ENCODE measurements around the gene LRBA. TPM values are rescaled to one million over a fixed set of nuclear protein-coding genes. Genes with fewer than 3 reads are reported as not detected.

Gene LRBA
- total RNA-seq, 1 experiment from 2014 or later, result 25.7 TPM

DNA sequence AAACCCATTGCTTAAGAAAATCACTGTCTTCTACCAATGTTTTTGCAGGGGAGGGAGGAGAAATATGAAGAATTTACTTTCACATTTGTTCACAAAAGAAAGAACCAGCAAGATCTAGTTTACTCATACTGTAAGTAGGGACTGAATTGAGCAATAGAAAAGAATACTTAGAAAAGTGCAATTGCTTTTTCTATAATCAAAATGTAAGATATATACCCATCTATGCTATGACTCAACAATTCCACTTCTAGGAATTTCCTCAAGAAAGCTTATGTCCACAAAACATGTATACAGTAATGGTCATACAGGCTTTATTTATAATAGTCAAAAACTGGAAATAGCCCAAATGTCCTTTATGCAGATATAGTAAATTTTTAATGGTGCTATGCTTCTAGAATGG is 196.4 kb downstream of the LRBA start:
- no peak for DNase-seq (ENCODE audit: extremely low read depth, low read depth)

DNA sequence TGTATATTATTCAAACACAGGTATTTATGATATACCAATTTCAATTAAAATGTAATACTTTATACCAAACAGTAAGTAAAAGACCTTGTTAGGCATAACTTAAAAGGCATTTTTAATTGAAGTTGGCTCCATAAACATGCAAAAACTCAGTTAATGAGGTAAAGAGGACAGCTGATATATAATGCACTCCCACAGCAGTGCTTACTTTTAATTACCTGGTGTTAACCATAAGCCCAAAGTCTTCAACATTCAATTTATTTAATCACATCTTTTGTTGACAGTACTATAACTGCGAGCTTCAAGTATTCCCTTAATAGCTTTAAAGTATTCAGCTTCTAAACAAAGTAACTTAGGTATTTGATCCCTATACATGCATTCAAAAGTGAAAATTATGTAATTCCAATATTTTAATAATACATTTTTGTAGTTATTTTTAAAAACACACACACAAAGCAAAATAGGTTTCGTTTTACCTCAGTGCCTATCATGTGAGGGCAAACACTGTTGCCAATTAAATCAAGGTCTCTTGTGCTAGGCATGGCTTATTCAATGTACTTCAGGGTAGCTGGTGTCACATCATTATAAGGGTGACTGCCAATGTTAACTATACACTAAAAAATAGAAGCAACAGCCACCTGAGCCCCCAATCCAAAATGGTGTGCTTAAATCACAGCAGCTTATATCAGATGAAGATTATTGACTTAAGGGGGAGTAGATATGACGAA is 197.1 kb downstream of the LRBA start:
- DNase-seq (ENCODE audit: extremely low read depth, low read depth), result no peak

DNA sequence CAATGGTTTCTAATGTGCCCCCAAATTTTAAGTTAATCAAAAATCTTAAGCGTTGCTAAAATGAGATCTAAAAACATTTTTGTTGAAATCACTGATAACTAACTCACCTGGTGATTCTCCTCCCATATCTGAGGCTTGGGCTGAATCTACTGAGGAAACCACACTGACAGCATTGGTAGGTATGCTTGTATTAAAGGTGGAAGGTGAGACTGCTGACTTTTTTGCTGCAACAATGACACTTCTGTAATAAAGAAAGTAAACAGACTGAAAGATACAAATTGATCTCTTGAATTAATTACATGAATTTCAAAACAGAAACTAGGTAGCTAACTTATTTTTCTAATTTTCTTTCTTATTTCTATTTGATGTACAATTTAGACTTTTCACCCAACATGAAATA is 198.1 kb downstream of the LRBA start:
- no peak for DNase-seq (ENCODE audit: extremely low read depth, low read depth)

DNA sequence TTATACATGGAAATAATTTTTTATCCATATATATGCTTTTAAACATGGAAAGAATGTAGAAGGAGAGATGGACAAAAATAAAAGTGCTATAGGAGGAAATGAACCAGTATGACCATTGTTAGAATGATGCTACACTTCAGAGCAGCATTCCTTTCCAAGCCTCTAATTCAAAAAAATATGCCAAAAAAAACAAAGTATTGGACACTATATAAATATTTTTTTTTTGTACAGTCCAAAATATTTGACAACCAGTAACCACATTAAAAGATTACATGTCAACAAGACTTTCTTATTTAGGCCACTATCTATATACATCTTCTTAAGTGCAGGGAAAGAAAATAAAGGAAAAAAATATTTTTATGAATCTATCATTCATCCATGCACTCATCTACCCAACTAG is 198.6 kb downstream of the LRBA start:
- no peak for DNase-seq (ENCODE audit: extremely low read depth, low read depth)

DNA sequence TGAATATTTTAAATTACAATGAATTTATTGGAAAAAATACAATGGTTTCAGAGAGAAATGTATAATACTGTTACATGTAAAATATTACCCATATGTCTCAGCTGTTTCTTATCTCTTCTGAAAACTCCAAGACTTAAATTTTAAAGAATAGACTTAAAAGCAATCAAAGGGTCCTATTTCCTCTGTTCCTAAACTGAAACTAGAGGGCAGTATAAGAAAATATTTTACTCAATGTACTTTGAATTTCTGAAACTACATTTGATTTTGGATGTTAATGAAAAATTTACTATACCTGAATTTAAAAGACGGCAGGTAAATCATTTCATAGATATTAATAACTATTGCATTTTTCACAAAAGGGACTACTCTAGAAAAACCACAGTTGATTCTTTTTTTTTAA is 200.2 kb downstream of the LRBA start:
- DNase-seq (ENCODE audit: extremely low read depth, low read depth), result no peak

DNA sequence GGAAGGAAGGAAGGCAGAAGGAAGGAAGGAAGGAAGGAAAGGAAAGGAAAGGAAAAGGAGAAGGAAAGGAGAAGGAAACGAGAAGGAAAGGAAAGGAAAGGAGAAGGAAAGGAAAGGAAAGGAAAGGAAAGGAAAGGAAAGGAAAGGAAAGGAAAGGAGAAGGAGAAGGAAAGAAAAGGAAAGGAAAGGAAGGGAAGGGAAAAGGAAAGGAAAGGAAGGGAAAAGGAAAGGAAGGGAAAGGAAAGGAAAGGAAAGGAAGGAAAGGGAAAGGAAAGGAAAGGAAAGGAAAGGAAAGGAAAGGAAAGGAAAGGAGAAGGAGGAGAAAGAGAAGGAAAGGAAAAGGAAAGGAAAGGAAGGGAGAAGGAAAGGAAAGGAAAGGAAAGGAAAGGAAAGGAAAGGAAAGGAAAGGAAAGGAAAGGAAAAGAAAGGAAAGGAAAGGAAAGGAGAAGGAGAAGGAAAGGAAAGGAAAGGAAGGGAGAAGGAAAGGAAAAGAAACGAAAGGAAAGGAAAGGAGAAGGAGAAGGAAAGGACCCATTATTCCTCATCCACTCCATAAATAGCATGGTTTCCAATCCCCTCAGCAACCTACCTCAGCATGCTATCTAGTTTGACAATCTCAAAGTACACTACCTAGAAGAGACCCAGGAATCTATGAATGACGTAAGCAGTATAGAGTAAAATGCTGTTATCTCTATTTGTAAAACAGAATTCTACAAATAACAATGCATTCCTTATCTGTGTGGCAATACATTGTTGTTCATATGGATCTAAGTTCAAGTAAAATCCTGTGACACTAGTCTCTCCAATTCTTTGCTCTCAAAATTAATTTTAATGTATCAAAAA is 209.7 kb downstream of the LRBA start:
- DNase-seq (ENCODE audit: extremely low read depth, low read depth), result no peak

DNA sequence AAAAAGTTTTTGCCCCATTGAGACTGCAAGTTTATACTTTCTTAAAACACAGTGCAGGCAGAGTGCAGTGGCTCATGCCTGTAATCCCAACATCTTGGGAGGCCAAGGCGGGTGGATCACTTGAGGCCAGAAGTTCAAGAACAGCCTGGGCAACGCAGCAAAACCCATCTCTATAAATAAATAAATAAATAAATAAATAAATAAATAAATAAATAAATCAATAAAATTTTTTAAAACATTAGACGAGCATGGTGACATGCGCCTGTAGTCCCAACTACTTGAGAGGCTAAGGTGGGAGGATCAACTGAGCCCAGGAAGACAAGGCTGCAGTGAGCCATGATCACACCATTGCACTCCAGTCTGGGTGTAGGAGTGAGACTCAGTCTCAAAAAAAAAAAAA is 213.3 kb downstream of the LRBA start:
- no peak for DNase-seq (ENCODE audit: extremely low read depth, low read depth)

DNA sequence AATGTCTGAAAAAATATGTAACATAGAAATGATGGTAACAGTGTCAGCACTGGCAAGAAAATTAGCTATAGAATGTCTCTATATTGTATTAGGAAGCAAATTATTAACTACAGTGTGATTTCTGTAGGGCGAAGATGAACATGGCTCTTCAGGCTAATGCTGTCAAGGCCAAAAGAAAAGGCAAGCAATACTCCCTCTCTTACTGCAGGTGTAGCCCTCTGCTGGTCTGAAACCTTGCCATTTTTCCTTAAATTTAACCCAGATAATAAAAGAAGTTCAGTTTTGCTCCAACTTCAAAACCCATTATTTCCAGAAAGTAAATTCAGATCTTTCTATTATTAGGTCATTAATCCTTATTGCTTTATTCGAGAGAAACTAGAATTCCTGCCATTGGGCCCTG is 215.9 kb downstream of the LRBA start:
- no peak for DNase-seq (ENCODE audit: extremely low read depth, low read depth)

DNA sequence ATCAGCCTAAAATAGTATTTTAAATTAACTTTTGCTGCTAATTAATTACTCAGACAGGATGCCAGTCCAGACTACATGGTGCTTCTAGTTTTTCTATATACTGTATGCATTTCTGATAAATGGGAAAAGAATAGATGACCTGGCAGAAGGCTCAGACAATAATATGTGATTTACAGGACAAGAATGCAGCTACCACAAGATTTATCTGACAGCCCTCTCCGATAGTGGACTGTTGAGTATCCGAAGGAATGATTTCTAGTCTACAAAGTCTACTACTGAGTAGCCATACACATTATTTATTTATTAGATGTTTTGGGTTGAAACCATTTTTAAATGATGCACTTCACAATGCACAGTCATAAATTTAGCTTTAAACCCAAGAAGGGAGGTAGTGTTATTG is 220.4 kb downstream of the LRBA start:
- no peak for DNase-seq (ENCODE audit: extremely low read depth, low read depth)

DNA sequence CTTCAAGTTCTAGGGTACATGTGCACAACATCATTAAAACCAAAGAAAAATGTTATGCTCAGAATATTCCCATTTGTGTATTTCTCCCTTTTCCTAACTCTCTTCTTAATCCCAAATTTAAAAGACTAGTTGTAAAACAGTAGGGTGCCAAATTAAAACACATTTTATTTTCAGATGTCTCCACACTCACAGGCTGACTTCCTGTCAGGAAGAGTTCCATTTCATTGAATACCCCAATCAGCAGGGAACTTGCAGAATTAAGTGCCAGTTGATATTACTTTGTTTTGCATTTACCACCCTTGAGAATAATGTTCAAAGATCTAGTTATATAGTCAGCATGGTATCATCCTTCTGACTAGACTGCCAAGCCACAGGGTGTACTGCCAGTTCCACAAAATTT is 225.2 kb downstream of the LRBA start:
- no peak for DNase-seq (ENCODE audit: extremely low read depth, low read depth)

DNA sequence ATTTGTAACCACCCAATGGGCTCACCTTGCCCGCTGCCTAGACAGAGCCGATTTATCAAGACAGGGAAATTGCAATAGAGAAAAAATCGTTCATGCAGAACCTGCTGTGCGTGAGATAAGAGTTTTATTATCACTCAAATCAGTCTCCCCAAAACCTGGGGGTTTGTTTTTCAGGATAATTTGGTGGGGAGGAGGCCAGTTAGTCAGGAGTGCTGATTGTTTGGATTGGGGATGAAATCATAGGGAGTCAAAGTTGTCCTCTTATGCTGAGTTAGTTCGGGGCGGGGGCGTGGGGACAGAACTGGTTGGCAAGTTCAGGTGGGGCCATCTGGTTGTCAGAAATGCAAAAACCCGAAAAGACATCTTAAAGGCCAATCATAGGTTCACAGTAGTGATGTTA is 230.1 kb downstream of the LRBA start:
- DNase-seq (ENCODE audit: extremely low read depth, low read depth), result no peak

DNA sequence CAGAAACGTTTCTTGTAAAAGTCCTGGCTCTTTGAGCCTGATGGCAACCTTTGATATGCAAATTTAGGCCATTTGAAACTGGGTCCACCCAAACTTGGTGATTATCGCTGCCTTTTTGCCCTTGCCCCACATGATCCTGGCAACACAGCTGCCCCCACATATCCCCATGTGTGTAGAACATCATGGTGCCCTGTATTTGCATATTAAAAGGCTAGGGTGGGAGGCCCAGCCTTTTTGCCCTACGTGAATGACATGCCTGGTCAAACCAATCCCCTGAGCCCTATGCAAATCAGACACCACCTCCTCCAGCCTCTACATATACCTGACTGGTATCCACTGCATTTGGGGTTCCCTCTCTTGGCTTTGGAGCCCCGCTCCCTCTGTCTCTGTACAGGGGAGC is 230.8 kb downstream of the LRBA start:
- no peak for DNase-seq (ENCODE audit: extremely low read depth, low read depth)

DNA sequence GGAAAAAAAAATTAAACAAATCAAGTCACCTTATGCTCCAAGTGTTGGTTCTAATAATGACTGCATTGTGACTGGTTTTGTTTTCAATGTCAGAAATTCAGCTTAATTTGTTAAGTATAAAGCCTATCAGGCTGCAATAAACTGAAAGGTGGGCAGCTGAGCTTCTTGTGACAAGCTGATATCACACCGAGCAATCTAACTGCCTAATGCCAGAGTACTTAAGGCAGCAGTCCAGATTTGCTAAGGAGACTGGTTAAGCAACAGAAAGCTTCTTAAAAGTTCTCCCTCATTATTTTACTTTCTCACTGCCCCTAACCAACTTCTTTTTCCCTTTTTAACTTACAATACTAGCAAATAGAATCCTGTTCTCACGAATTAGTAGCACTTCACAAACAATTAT is 232.2 kb downstream of the LRBA start:
- DNase-seq (ENCODE audit: extremely low read depth, low read depth), result no peak

DNA sequence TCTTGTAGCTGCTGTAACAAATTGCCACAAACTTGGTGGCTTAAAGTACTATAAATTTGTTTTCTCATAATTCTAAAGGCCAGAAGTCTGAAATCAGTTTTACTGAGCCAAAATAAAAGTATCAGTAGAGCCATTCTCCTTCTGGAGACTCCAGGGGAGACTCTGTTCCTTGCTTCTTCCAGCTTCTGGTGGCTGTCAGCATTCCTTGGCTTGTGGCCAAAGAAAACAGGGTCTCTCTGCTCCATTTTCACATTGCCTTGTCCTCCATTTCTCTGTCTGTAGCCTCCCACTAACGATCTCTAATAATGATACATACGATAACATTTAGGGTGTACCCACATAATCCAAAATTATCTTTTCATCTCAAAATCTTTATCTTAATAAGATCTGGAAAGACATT is 232.8 kb downstream of the LRBA start:
- DNase-seq (ENCODE audit: extremely low read depth, low read depth), result peak; percentile 28

DNA sequence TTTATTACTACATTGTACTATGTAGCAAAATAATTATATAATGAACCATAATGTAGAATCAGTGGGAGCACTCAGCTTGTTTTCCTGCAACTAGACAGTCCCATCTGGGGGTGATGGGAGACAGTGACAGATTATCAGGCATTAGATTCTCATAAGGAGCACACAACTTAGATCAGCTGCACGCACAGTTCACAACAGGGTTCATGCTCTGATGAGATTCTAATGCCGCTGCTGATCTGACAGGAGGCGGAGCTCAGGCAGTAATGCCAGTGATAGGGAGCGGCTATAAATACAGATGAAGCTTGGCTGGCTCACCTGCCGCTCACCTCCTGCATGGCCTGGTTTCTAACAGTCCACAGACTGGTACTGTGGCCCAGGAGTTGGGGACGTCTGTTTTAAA is 233.9 kb downstream of the LRBA start:
- DNase-seq (ENCODE audit: extremely low read depth, low read depth), result no peak

DNA sequence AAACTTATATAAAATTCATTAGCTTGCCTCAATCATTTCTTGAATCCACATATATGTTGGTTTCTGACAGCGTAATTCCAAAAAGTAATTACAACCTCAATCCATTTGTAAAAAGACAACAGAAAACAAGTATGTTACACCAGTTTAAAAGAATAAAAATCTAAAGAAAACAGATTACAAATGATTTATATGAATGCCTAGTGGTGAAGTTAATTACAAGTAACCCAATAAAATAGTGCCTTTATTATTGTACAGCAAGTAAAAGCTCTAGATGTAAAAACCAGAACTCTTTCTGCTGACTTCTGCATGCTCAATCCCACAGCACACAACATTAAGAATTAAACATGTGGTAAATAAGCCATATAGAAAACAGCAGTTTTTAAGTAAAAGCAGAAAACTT is 235.4 kb downstream of the LRBA start:
- DNase-seq (ENCODE audit: extremely low read depth, low read depth), result no peak

DNA sequence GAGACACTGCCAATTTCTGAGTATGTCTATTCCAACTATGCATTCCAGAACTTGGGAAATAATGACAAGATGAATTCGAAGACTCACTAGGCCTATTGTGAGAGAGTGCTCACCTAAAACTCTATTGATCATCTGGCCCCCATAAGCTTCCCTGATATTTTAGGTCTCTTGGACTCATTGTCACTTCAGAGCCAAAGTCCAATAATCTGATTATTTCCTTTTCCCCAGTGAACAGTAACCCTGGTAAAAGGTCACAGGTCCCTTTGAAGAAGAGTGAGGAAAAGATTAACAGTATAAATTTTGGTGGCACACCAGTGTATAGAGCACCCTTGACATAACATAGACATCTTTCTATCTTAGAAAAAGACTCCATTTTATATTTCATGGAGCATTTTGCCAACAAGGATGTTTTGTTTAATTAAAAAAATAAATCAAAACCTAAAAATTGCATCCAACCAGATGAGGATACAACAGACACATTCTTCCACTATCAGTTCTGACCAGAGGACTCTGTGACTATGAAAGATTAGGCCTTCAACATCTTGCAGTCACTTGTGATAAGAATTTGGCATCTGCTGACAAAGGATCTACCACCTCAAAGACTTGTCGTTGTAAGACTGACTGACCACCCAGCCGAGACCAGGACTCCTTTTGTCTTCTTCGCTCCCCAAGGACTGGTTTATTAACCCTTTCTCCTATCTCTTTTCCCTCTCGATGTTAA is 241.2 kb downstream of the LRBA start:
- no peak for DNase-seq (ENCODE audit: extremely low read depth, low read depth)

DNA sequence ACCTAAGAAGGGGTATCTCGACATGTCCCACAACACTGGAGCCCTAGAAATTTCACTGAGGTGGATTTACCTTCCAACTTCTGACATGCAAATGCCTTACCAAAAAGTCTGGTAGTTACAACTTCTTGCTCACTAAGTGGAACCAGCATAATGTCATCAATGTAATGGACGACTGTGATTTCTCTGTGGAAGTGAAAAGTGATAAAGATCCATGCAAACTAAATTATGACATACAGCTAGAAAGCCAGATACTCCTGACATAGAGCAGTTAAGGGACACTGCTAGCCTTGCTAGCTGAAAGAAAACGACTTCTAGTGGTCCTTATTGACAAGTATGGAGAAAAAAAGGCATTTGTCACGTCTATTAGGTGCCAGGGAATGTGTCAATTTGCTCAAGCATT is 242.1 kb downstream of the LRBA start:
- no peak for DNase-seq (ENCODE audit: extremely low read depth, low read depth)

DNA sequence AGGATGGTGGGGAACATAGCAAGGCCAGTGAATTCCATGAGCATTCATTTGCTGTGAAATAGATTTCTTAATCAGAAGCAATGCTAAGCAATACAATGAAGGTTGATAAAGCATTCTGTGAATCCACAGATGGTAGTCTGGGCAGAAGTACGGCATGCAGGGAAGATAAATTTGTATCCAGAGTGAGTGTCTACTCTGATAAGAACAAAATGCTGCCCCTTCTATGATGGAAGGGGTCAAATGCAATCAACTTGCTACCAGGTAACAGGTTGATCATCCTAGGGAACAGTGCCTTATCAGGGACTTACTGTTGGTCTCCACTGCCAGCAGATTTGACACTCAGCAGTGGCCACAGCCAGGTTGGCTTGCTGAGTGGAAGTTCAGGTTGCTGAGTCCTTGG is 243.7 kb downstream of the LRBA start:
- no peak for DNase-seq (ENCODE audit: extremely low read depth, low read depth)

DNA sequence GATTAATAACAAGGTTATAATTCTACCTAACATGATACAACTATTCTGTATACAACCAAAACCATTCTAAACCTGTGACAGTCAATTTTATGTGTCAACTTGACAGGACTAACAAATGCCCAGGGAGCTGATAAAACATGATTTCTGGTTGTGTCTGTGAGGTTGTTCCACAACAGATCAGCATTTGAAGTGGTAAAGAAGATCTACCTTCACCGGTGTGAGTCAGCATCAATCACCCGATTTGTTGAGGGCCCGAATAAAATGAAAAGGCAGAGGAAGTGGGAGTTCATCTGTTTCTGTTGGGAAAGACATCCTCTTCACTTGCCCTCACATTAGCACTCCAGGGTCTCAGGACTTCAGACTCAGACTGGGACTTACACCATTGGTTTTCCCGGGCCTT is 245.2 kb downstream of the LRBA start:
- DNase-seq (ENCODE audit: extremely low read depth, low read depth), result no peak

DNA sequence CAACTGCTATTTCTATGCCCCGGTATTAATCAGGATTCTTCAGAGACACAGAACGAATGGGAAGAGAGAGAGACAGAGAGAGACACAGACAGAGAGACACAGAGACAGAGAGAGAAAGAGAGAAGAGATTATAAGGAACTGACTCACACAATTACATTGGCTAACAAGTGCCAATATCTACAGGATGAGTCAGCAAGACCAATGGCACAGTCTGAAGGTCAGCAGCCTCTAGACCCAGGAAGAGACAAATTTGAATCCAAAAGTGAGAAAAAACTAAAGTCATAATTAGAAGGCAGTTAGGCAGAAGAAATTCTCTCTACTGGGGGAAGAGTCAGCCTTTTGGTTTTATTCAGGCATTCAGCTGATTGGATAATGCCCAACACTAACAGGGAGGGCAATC is 245.8 kb downstream of the LRBA start:
- DNase-seq (ENCODE audit: extremely low read depth, low read depth), result peak; percentile 66

DNA sequence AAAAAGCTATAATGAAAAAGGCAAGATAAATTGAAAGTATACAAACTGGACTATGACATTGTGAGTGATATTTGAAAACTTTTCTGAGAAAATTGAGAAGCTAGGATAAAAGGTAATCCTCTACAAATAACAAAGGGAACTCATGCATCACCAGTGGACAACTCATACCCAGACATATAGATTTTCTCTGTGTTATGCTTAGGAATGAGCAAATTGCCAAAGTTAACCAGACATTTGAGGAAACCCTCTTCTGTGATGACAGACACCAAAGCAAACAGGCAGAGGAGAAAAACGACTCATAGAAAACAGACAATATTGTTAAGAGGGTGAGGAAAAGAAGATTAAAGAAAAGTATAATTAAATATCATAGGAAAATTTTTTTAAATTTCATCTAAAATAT is 246.6 kb downstream of the LRBA start:
- no peak for DNase-seq (ENCODE audit: extremely low read depth, low read depth)

Measured in NCI-H460 (cell line).